HL-60 (cell line): ENCODE measurements around the gene CYSTM1.

Experiments used
- DNase-seq, 2 experiments: peaks; one replicate each; pipeline ENCODE4 v3.0.0-alpha.2; 2010 to 2020; ENCODE audit warnings: low read depth in 1 of 2, low spot score in 1 of 2
- H3K27ac ChIP-seq: fragments of 250-450 bp; sonication (Bioruptor Pico); replicated peaks from 2 replicates; pipeline ENCODE4 v1.5.1; 2020; ENCODE audit warnings: mild to moderate bottlenecking, moderate library complexity
- H3K27me3 ChIP-seq: fragments of 250-450 bp; sonication (Bioruptor Pico); 2 replicates; pipeline ENCODE4 v1.5.1; 2021; ENCODE audit warnings: mild to moderate bottlenecking, moderate library complexity; ENCODE audit not compliant: insufficient read depth, poor library complexity, severe bottlenecking
- H3K4me3 ChIP-seq: replicated peaks from 2 replicates; pipeline ENCODE4 v1.5.1; 2011; ENCODE audit warnings: mild to moderate bottlenecking, control low read depth, low read length; ENCODE audit not compliant: insufficient read depth
- CTCF ChIP-seq: IDR thresholded peaks from one replicate; pipeline ENCODE4 v1.5.1; 2011; ENCODE audit warnings: low read length, control low read depth, inconsistent platforms; ENCODE audit not compliant: insufficient read depth
- GABPA ChIP-seq: IDR thresholded peaks from 2 replicates; pipeline ENCODE4 v1.6.1; 2012; ENCODE audit warnings: low read depth
- POLR2AphosphoS5 ChIP-seq: IDR thresholded peaks from 2 replicates; pipeline ENCODE4 v1.6.1; 2012; ENCODE audit warnings: low read depth
- REST ChIP-seq: IDR thresholded peaks from 2 replicates; pipeline ENCODE4 v1.6.1; 2012; ENCODE audit warnings: low read depth; ENCODE audit not compliant: insufficient replicate concordance
- SPI1 ChIP-seq: IDR thresholded peaks from 2 replicates; pipeline ENCODE4 v1.6.1; 2012; ENCODE audit warnings: low read depth, mild to moderate bottlenecking, borderline replicate concordance

The CYSTM1 gene

GRCh38 chr5:140238756-140239155, 63.8 kb downstream of the CYSTM1 start:
- Histone ChIP-seq H3K4me3 (no peak overlapping the region), H3K27me3 (no peaks in the 10 kb centered on the region), H3K27ac (no peak overlapping the region)
- no peak for DNase-seq
- TF ChIP-seq GABPA: no peak
- TF ChIP-seq REST: no peak
- TF ChIP-seq CTCF: no peak
- TF ChIP-seq POLR2AphosphoS5: no peak
- no peak for TF ChIP-seq SPI1

- TF ChIP-seq SPI1 (no peak), GABPA (no peak), REST (no peak), CTCF (no peak), POLR2AphosphoS5 (no peak)
- Histone ChIP-seq H3K27ac (no peak overlapping the region), H3K27me3 (no peaks in the 10 kb centered on the region), H3K4me3 (no peak overlapping the region)
- no peak for DNase-seq
Observed at GRCh38 chr5:140239461-140239860, 64.5 kb downstream of the CYSTM1 start.

GRCh38 chr5:140239939-140240700, 65.1 kb downstream of the CYSTM1 start:
- TF ChIP-seq POLR2AphosphoS5: no peak
- peak; percentile 76 for TF ChIP-seq CTCF
- H3K27me3 ChIP-seq: no peaks in the 10 kb centered on the region
- peak in 1 of 2 experiments; percentile 75 for DNase-seq
- no peak overlapping the region for H3K4me3 ChIP-seq
- H3K27ac ChIP-seq: no peak overlapping the region
